GM23248 (cell line): Measurements from ENCODE around the gene CCT5.

ENCODE experiments used
- EZH2 ChIP-seq: fragments of 200-600 bp; sonication (generic); IDR thresholded peaks from 2 replicates; pipeline ENCODE4 v1.6.1; 2018; ENCODE audit warnings: antibody characterized with exemption, mild to moderate bottlenecking; ENCODE audit not compliant: insufficient read depth, poor library complexity, severe bottlenecking
- EZH2phosphoT487 ChIP-seq: fragments of 200-600 bp; sonication (generic); IDR thresholded peaks from 2 replicates; pipeline ENCODE4 v1.6.1; 2018; ENCODE audit warnings: antibody characterized with exemption, moderate library complexity, mild to moderate bottlenecking, low read depth; ENCODE audit not compliant: insufficient read depth

DNA sequence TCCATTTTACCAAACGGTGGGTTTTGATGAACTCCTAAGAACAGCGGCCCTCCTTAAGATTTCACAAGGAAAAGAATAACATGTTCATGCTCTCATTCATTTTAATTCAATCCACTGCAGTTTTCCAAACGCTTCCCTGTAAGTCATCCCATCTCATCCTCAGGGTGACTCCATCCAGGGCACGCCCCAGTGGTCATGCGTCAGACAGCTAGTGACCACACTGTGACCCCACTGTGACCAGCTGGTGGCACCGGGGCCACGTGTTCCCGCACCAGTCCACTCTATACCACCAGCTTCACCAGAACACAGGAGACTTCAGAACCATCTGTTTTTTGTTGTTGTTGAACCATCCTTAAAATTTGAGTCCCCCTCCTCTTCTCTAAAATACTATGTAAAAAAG lies 14.7 kb upstream of the CCT5 start:
- TF ChIP-seq EZH2phosphoT487 (no peak), EZH2 (no peak)
